Stimulated activated naive B cell treated with anti-CD40 and anti-IgM and Interleukin-4, amounts not matched to agents 10 μg/mL and 1 μg/mL and 100 μg/mL, for 72 hours (primary cell): ENCODE measurements around the gene CHST11.
A peak's percentile ranks its signal among the peaks of the same experiment; 100 is the strongest.
"Not testable (repeated sequence)": the region's sequence is repeated elsewhere in the genome, so short reads cannot be mapped to it uniquely, and the experiment has no call there.

ENCODE experiments used
- ATAC-seq, 2 donors: fragments of 150-1000 bp; cut with Tn5 transposase; replicated peaks; 2 replicates each; pipeline ENCODE4 v1.10.0; 2021; ENCODE audit warnings: moderate library complexity in 1 of 2
- DNase-seq: peaks from one replicate; pipeline ENCODE4 v3.0.0; 2021
- H3K27ac Mint-ChIP-seq: one replicate; pipeline ENCODE4 v1.8.0; 2022; ENCODE audit warnings: mild to moderate bottlenecking, mixed read lengths
- H3K27me3 Mint-ChIP-seq, 2 donors: one replicate each; pipeline ENCODE4 v1.8.0; 2022; ENCODE audit warnings: mixed read lengths in 2 of 2
- H3K36me3 Mint-ChIP-seq, 2 donors: one replicate each; pipeline ENCODE4 v1.8.0; 2022; ENCODE audit warnings: mixed read lengths in 2 of 2, mild to moderate bottlenecking in 1 of 2
- H3K4me1 Mint-ChIP-seq, 2 donors: one replicate each; pipeline ENCODE4 v1.8.0; 2022; ENCODE audit warnings: mixed read lengths in 2 of 2, mild to moderate bottlenecking in 1 of 2
- H3K4me3 Mint-ChIP-seq, 2 donors: one replicate each; pipeline ENCODE4 v1.8.0; 2022; ENCODE audit warnings: mild to moderate bottlenecking in 2 of 2, mixed read lengths in 2 of 2, moderate library complexity in 1 of 2
- H3K9me3 Mint-ChIP-seq, 2 donors: one replicate each; pipeline ENCODE4 v1.8.0; 2022; ENCODE audit warnings: mixed read lengths in 2 of 2, mild to moderate bottlenecking in 1 of 2

CHST11 gene

DNA sequence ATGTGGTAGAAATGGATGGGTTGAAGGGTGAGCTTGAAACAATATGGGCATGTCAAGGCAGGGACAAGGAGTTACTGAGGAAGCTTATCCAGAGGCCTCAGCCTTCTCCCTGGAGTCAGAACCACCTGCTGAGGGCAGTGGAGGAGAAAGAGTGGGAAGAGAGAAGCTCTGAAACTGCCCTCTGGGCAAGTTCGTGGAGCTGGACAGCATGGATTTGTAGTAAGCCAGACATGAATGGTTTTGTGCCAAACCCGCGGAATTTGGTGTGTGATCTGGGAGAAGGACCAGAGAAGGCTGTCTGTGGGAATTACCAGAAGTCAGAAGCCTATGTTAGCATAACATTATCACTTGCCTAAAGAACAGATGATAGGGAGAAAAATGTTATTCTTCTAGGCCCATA, 336.5 kb downstream of the CHST11 start:
- H3K27ac Mint-ChIP-seq: no peak overlapping the region
- no peaks in the 10 kb centered on the region for H3K9me3 Mint-ChIP-seq
- no peak overlapping the region for H3K4me3 Mint-ChIP-seq
- DNase-seq (no peak), ATAC-seq (no peak)
- peaks cover 8 to 16% of the 10 kb centered on the region in 2 donors for H3K4me1 Mint-ChIP-seq
- H3K27me3 Mint-ChIP-seq: peaks cover 0 to 4% of the 10 kb centered on the region in 2 donors
- no peaks in the 10 kb centered on the region for H3K36me3 Mint-ChIP-seq

GRCh38 chr12:104793968-104794367, 337.2 kb downstream of the CHST11 start:
- no peak overlapping the region for H3K27ac Mint-ChIP-seq
- no peaks in the 10 kb centered on the region for H3K9me3 Mint-ChIP-seq
- no peak for ATAC-seq
- DNase-seq: no peak
- H3K4me3 Mint-ChIP-seq: no peak overlapping the region
- H3K27me3 Mint-ChIP-seq: peaks cover 0 to 4% of the 10 kb centered on the region in 2 donors
- H3K36me3 Mint-ChIP-seq: no peaks in the 10 kb centered on the region
- peaks cover 7 to 10% of the 10 kb centered on the region in 2 donors for H3K4me1 Mint-ChIP-seq

DNA sequence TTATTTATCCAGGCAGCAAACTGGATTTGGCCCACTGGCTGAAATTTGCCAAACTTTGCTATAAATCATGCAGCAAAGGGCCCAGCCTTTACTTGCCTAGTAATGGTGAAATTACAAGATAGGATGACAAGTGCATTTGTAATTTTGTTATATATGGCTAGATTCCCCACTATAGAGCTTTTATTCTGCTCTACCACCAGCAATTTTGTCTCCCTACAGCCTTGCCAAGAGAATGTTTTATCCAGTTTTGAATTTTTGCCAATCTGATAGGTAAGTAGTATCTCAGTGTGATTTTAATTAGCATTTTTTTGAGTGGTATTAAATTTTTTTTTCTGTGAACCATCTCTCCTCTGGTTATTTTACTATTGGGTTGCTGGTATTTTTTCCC, 339.7 kb downstream of the CHST11 start:
- Mint-ChIP-seq H3K4me3 (no peak overlapping the region), H3K36me3 (no peaks in the 10 kb centered on the region), H3K4me1 (peaks cover 0 to 3% of the 10 kb centered on the region in 2 donors), H3K27me3 (peaks cover 0 to 4% of the 10 kb centered on the region in 2 donors), H3K9me3 (no peaks in the 10 kb centered on the region), H3K27ac (no peak overlapping the region)
- no peak for DNase-seq
- no peak for ATAC-seq

- Mint-ChIP-seq H3K36me3 (no peaks in the 10 kb centered on the region), H3K4me1 (no peaks in the 10 kb centered on the region), H3K9me3 (no peaks in the 10 kb centered on the region), H3K27ac (no peak overlapping the region), H3K4me3 (no peak overlapping the region), H3K27me3 (peaks cover 0 to 4% of the 10 kb centered on the region in 2 donors)
- no peak for DNase-seq
- no peak for ATAC-seq
Measured at GRCh38 chr12:104799458-104799857, 342.7 kb downstream of the CHST11 start.

DNA sequence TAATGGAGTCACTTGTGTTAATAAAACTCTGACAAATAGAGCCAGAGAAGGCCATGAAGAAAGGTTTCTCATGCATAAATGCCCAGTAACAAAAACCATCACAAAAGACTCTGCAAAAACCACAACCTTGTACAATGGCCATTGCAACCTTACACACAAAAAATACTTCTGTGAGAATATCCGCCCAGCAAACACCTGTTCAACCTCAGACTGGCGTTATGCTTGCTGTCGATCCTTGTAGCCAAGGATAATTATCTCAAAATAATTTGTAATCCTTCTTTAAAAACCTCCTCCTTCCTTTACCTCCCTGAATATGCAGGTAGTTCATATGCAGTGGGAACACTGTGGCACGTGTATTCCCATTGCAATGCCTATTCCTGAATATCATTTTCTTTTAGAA, 344.3 kb downstream of the CHST11 start:
- Mint-ChIP-seq H3K27me3 (peaks cover 0 to 4% of the 10 kb centered on the region in 2 donors), H3K9me3 (no peaks in the 10 kb centered on the region), H3K27ac (no peak overlapping the region), H3K4me3 (no peak overlapping the region), H3K4me1 (no peaks in the 10 kb centered on the region), H3K36me3 (no peaks in the 10 kb centered on the region)
- ATAC-seq: no peak
- DNase-seq: no peak

GRCh38 chr12:104801427-104801826, 344.7 kb downstream of the CHST11 start:
- H3K36me3 Mint-ChIP-seq: no peaks in the 10 kb centered on the region
- DNase-seq (no peak), ATAC-seq (no peak)
- no peaks in the 10 kb centered on the region for H3K9me3 Mint-ChIP-seq
- H3K4me3 Mint-ChIP-seq: no peak overlapping the region
- peaks cover 0 to 4% of the 10 kb centered on the region in 2 donors for H3K27me3 Mint-ChIP-seq
- H3K4me1 Mint-ChIP-seq: no peaks in the 10 kb centered on the region
- no peak overlapping the region for H3K27ac Mint-ChIP-seq

- H3K4me1 Mint-ChIP-seq: no peaks in the 10 kb centered on the region
- H3K27ac Mint-ChIP-seq: no peak overlapping the region
- H3K9me3 Mint-ChIP-seq: no peaks in the 10 kb centered on the region
- H3K4me3 Mint-ChIP-seq: no peak overlapping the region
- no peak for ATAC-seq
- H3K27me3 Mint-ChIP-seq: peaks cover 0 to under 1% of the 10 kb centered on the region in 2 donors
- DNase-seq: no peak
- H3K36me3 Mint-ChIP-seq: no peaks in the 10 kb centered on the region
Measured at GRCh38 chr12:104802208-104802607, 345.5 kb downstream of the CHST11 start.

- ATAC-seq (no peak), DNase-seq (no peak)
- Mint-ChIP-seq H3K27ac (no peak overlapping the region), H3K4me3 (no peak overlapping the region), H3K4me1 (peaks cover 8 to 9% of the 10 kb centered on the region in 2 donors), H3K27me3 (no peaks in the 10 kb centered on the region), H3K36me3 (no peaks in the 10 kb centered on the region), H3K9me3 (no peaks in the 10 kb centered on the region)
Measured at GRCh38 chr12:104805186-104805585, 348.4 kb downstream of the CHST11 start.

GRCh38 chr12:104806194-104806593, 349.4 kb downstream of the CHST11 start:
- not testable (repeated sequence) for H3K4me3 Mint-ChIP-seq, H3K36me3 Mint-ChIP-seq, ATAC-seq, H3K27me3 Mint-ChIP-seq, H3K27ac Mint-ChIP-seq, H3K9me3 Mint-ChIP-seq, DNase-seq
- peaks cover 9 to 11% of the 10 kb centered on the region in 2 donors for H3K4me1 Mint-ChIP-seq

- Mint-ChIP-seq H3K27ac (peak overlapping the region; percentile 28), H3K4me3 (no peak overlapping the region), H3K36me3 (peaks cover 3% of the 10 kb centered on the region in 2 donors), H3K27me3 (no peaks in the 10 kb centered on the region), H3K9me3 (peaks cover 0 to 2% of the 10 kb centered on the region in 2 donors), H3K4me1 (peaks cover 9 to 11% of the 10 kb centered on the region in 2 donors)
- ATAC-seq (no peak), DNase-seq (no peak)
Measured at GRCh38 chr12:104809251-104809650, 352.5 kb downstream of the CHST11 start.

DNA sequence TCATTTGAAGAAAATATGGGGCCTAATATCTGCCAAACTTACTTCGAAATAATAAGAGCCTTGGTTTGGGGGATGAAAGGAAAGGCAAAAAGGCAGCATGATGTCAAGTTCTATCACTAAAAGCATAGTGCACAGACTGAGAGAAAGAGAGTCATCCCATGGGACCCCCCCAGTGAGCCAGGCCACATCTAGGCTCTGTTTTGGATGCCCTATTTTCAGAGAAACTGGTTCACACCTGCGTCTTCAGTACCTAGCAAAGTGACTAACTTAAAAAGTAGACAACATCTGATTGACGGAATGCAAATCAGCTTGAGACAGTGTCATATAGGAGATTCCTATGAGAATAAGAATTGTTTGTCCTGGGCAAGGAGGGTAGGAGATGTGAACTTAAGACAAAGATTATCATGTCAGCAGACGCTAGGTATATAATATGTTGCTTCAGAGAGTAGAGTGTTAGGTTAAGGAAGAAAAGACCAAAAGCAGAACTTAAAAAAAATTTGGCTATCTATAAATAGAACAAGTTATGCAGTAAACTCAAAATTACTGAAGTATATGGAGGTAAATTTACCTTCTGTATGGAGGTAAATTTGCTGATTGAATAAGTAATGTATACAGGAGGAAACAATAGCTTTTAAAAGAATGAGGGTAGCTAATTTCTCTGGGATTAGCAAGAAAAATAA, 353.1 kb downstream of the CHST11 start:
- no peak for ATAC-seq

More for the DNA sequence above, 353.1 kb downstream of the CHST11 start:
- no peaks in the 10 kb centered on the region for H3K27me3 Mint-ChIP-seq
- peaks cover 9 to 11% of the 10 kb centered on the region in 2 donors for H3K4me1 Mint-ChIP-seq
- peaks cover 0 to 2% of the 10 kb centered on the region in 2 donors for H3K9me3 Mint-ChIP-seq
- H3K4me3 Mint-ChIP-seq: no peak overlapping the region
- H3K27ac Mint-ChIP-seq: no peak overlapping the region
- peaks cover 3% of the 10 kb centered on the region in 2 donors for H3K36me3 Mint-ChIP-seq
- no peak for DNase-seq
